Stimulated activated naive CD4-positive, alpha-beta T cell (primary cell): ENCODE results near the gene PBX1.

Source experiments
- DNase-seq, 6 experiments: peaks; one replicate each; lab custom pipeline; 2025; lab: John Stamatoyannopoulos, UW

PBX1 gene

GRCh38 chr1:164695956-164696665 lies 137.1 kb downstream of the PBX1 start:
- no peak for DNase-seq

DNA sequence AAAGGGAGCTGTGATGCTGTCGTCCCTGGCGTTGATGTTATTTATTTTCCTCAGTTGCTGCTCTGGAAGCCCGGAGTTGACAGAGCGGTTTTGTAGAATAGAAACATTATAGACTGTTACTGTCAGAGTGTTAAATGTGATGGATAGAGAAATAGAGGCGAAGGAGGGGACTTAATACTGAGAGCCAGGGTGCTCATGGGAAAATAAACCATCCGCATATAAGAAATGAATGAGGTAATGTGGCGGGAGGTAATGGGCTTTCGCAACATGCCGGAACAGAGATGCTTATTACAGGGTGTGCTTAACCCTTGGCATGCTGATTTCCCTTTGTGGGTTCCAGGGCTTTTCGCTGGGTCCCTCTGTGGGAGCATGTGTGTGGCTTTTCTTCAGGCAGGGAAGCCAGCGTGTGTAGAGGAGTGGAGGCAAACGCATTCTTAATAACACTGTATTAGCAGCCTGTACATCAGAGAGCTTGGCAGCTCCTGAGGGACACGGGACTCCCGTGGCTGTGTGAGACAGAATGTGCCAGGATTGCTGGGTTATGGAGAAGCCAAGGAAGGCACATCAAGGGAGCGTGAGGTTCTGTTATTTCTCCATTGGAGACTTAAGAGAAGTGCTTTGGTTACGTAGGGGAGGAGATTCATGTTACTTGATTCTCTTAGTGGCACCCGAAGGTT lies 141.0 kb downstream of the PBX1 start:
- DNase-seq = no peak

GRCh38 chr1:164700683-164701082 lies 141.7 kb downstream of the PBX1 start:
- no peak for DNase-seq

- DNase-seq = no peak
Measured at GRCh38 chr1:164701189-164701761, 142.3 kb downstream of the PBX1 start.

DNA sequence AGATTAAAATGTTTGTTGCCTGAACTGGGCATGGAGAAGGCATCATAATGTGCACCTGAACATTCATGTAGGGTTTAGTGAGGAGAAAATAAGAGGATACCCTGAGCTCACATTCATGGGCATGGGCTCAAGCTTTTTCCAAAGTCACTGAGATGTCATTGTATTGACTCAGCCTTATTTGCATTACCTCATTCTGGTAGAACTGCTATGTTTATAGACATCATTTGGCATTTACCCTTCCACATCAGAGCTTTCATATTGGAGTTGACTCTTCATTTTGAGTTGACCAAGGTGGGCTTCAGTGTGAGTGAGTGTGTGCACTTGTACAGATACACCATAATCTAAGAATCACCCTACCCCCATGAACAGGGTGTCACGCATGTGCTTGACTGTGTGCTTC lies 143.2 kb downstream of the PBX1 start:
- DNase-seq = no peak

GRCh38 chr1:164702664-164703063 lies 143.7 kb downstream of the PBX1 start:
- no peak for DNase-seq

DNA sequence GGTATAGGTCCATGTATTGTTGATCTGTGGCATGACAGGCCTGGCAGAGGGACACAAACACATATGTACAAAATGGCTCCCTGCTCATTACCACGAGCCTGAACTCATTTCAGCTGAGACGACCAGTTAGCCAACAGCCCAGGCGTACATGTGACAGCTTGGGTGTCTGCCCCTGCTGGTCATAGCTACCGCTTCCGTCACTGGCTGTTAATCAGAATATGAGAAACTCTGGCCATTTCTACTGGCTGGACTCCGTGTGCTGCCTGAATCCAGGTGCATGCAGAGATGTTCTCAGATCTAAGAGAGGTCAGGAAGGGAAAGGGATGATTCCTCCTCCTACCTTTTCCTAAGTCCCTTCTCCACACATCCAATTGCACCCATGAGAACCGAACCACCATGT lies 144.5 kb downstream of the PBX1 start:
- DNase-seq = no peak

DNA sequence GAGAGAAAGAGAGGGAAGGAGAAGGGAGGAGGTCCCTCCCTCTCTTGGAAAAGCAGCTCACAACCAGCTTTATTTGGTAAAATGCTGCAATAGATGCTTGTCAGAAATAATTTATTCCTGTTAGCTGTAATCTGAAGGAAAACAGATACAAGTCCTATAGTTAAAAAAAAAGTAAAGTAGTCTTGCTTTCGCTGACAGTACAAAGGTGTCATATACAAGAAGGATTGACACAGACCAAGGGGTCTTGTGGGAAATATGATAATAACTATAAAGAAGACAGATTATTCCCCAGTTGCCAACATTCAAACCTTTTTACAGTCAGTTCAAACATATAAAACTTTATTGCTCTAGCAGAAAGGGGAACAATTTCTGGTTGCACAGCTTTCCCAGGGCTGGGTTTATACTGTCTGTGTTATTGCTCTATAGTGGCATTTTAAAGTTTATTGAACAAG lies 145.0 kb downstream of the PBX1 start:
- no peak for DNase-seq

DNA sequence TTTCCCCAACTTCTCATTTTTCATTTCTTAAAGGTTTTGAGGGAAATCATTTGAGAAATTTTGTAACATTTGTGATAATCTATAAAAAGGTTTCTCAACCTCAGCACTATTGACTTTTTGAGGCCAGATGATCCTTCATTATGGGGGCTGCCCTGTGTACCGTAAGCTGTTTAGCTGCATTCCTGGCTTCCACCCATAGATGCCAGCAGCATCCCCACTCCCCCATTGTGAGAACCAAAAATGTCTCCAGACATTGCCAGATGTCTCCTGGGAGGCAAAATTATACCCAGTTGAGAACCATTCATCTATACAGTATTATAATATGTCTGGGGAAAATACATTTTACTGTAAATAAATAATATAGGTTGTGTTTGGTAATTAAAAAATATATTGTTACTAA lies 146.0 kb downstream of the PBX1 start:
- no peak for DNase-seq

- no peak for DNase-seq
Measured at GRCh38 chr1:164706606-164706987, 147.6 kb downstream of the PBX1 start.

GRCh38 chr1:164707868-164708331 lies 148.9 kb downstream of the PBX1 start:
- no peak for DNase-seq

DNA sequence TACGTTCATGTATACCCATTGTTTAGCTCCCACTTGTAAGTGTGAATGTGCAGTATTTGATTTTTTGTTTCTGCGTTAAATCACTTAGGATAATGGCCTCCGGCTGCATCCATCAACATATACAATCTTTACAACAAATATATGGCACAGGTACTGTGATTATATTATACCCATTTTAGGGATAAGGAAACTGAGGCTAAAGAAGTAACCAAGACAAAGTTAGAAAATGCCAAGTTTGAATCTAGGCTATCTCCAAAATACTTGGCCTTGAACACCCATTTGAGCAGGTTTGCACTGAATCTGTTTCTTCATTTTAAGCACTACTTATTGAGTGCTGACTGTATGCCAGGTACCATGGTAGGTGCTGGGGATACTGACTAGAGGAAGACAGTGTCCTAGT lies 149.6 kb downstream of the PBX1 start:
- DNase-seq = no peak

GRCh38 chr1:164709126-164709525 lies 150.1 kb downstream of the PBX1 start:
- DNase-seq = no peak

DNA sequence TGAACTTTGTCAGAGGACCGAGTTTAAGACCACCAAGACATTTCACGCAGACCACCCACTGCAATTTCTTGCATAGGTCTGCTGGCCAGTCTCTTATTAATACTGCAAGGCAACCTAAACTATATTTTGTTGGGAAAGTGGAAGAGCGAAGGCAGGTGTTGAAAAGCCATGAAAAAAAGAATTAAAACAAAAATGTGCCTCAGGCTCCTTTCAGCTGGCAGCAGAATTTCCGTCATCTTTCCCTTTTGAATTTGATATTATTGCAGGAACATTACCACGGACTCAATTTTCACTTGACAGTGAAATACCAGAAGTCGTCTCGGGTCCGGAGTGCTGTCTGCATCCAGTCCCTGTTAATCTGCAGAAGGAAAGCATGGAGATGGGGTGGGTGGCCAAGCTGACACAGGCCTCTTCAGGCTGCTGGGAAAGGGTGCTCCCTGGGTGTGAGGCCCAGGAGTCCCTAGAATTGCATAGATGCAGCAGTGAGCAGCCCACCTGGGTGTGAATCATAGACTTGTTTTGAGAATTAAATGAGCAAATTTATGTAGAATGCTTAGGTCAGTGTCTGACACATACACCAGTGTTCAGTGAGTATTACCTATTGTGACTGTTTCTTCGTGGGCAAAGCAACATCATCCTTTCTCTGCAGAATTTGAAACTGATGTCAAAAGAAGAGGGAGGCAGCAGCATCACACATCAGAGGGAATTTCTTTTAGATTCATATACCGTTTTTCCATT lies 150.7 kb downstream of the PBX1 start:
- DNase-seq = no peak

DNA sequence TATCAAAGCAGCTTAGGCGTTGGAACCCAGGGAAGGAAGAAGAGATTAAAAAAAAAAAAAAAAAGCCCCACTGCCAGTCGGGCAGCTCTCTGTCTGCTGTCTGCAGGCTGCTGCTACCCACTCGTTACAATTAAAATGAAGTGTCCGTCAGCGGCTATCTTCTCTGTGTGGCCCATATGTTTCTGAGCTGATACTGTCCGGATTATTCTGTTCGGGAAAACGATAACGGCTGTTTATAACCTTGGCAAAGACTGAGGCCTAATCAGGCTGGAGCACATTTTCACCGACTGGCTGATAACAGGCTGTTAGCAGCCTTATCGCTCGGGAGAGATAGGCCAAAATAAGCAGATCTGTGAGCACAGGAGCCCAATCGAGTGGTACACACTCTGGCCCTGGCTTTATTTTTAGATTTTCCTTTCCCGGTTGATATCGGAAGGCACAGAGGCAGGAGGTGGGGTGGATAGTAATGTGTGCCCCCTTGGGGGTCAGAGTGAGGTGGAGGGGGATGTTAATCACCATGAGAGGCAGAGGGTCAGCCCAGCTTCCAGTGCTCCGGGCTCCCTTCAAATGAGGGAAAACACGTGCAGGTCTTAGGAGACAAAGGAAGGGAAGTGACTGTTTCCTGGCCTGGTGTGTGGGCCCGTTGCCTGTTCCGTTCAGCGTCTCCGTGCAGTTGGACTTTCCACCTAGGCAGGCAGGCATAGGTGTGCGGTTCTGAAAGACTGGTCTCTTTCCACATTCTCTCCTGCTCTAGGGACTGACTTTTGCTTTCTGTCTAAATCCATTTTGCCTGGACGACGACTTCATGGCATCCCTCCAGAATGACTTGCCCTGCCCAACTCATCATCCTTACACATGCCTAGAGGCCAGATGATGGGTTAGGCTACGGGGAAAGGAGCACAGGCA lies 153.4 kb downstream of the PBX1 start:
- DNase-seq = no peak

GRCh38 chr1:164713456-164714207 lies 154.6 kb downstream of the PBX1 start:
- no peak for DNase-seq

GRCh38 chr1:164716992-164717703 lies 158.2 kb downstream of the PBX1 start:
- no peak for DNase-seq

GRCh38 chr1:164718821-164719220 lies 159.8 kb downstream of the PBX1 start:
- no peak for DNase-seq

DNA sequence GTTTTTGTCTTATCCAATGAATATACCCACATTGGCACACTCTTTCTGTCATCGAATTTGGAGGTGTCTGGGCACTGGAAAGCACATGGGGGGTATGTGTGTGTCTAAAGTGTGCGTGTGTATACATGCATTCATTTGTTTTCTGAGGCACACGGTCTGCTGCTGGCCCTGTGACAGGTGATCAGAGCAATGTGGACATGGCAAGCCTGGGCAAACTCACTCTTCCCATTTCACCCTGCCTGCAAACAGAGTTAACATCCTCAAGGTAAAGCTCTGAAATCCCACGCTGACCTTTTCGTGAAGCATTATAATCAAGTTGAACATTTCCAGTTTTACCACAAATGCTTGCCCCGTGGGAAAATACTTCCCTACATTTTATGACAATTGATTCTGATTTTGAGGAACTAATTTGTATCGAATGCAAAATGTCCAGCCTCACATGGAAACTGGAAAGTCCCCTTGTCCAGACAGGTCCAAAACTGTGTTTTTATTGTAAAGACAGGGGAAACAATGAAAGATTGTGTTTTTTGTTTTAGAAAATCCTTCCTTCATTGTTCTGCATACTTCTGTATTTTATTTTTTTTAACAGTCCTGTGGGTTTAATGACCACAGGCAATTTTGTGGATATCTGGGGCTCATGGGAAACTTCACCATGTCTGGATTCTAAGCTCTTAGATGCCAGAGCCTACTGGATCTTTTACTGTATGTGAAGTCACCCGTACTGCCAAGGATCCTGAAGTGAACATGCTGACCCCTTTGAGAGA lies 160.9 kb downstream of the PBX1 start:
- no peak for DNase-seq
